H9 (cell line): Measurements from ENCODE around the gene NCOA1. TPM values are rescaled to one million over a fixed set of nuclear protein-coding genes. Genes with fewer than 3 reads are reported as not detected.

ENCODE experiments used
- DNase-seq: peaks from one replicate; pipeline ENCODE4 v3.0.0-alpha.2; 2017
- H2AFZ ChIP-seq: one replicate; pipeline ENCODE4 v1.6.1; 2013; ENCODE audit warnings: mild to moderate bottlenecking, low read length, control low read depth, moderate library complexity
- H2AK5ac ChIP-seq: 2 replicates; pipeline ENCODE4 v1.6.1; 2013; ENCODE audit warnings: low read length, control low read depth, mixed read lengths; ENCODE audit not compliant: insufficient read length
- H2BK120ac ChIP-seq: one replicate; pipeline ENCODE4 v1.6.1; 2013; ENCODE audit warnings: low read depth, mild to moderate bottlenecking, low read length, control low read depth, inconsistent platforms; ENCODE audit not compliant: poor library complexity, severe bottlenecking
- H2BK12ac ChIP-seq: 2 replicates; pipeline ENCODE4 v1.6.1; 2013; ENCODE audit warnings: low read length, control low read depth, mixed read lengths, low read depth; ENCODE audit not compliant: insufficient read length
- H2BK15ac ChIP-seq: 2 replicates; pipeline ENCODE4 v1.6.1; 2013; ENCODE audit warnings: low read depth, low read length, control low read depth
- H2BK20ac ChIP-seq: one replicate; pipeline ENCODE4 v1.6.1; 2013; ENCODE audit warnings: low read depth, mild to moderate bottlenecking, low read length, control low read depth, inconsistent platforms; ENCODE audit not compliant: poor library complexity, severe bottlenecking
- H2BK5ac ChIP-seq: 2 replicates; pipeline ENCODE4 v1.6.1; 2013; ENCODE audit warnings: low read length, control low read depth, mixed read lengths; ENCODE audit not compliant: insufficient read length
- H3K14ac ChIP-seq: 2 replicates; pipeline ENCODE4 v1.6.1; 2013; ENCODE audit warnings: low read length, control low read depth; ENCODE audit not compliant: insufficient read depth
- H3K18ac ChIP-seq: 2 replicates; pipeline ENCODE4 v1.6.1; 2013; ENCODE audit warnings: low read depth, mild to moderate bottlenecking, mixed read lengths, low read length, control low read depth; ENCODE audit not compliant: insufficient read length
- H3K23ac ChIP-seq: 2 replicates; pipeline ENCODE4 v1.6.1; 2013; ENCODE audit warnings: low read length, control low read depth, mixed read lengths, low read depth; ENCODE audit not compliant: insufficient read length
- H3K23me2 ChIP-seq: 2 replicates; pipeline ENCODE4 v1.6.1; 2013; ENCODE audit warnings: low read depth, mild to moderate bottlenecking, mixed read lengths, low read length, control low read depth; ENCODE audit not compliant: insufficient read length, poor library complexity, severe bottlenecking
- H3K27ac ChIP-seq: 2 replicates; pipeline ENCODE4 v1.5.1; 2013; ENCODE audit warnings: low read length, control low read depth, mixed read lengths, low read depth; ENCODE audit not compliant: insufficient read length
- H3K27me3 ChIP-seq: 2 replicates; pipeline ENCODE4 v1.6.1; 2013; ENCODE audit warnings: low read length, control low read depth, inconsistent platforms; ENCODE audit not compliant: insufficient read depth
- H3K4ac ChIP-seq: 2 replicates; pipeline ENCODE4 v1.6.1; 2013; ENCODE audit warnings: low read depth, mild to moderate bottlenecking, control low read depth, inconsistent platforms, low read length, moderate library complexity
- H3K4me1 ChIP-seq: 2 replicates; pipeline ENCODE4 v1.6.1; 2013; ENCODE audit warnings: low read length, control low read depth, inconsistent platforms; ENCODE audit not compliant: insufficient read depth
- H3K4me2 ChIP-seq: 2 replicates; pipeline ENCODE4 v1.6.1; 2013; ENCODE audit warnings: low read length, control low read depth, mixed read lengths; ENCODE audit not compliant: insufficient read length, insufficient read depth
- H3K56ac ChIP-seq: 2 replicates; pipeline ENCODE4 v1.6.1; 2013; ENCODE audit warnings: low read depth, mild to moderate bottlenecking, mixed read lengths, low read length, control low read depth; ENCODE audit not compliant: insufficient read length
- H3K79me1 ChIP-seq: 2 replicates; pipeline ENCODE4 v1.6.1; 2013; ENCODE audit warnings: low read depth, mild to moderate bottlenecking, moderate library complexity, low read length, control low read depth, inconsistent platforms; ENCODE audit not compliant: insufficient read depth, poor library complexity, severe bottlenecking
- H3K79me2 ChIP-seq: 2 replicates; pipeline ENCODE4 v1.6.1; 2013; ENCODE audit warnings: low read length, control low read depth, inconsistent platforms; ENCODE audit not compliant: insufficient read depth
- H3K9ac ChIP-seq: 2 replicates; pipeline ENCODE4 v1.6.1; 2013; ENCODE audit warnings: low read length, control low read depth, mixed read lengths; ENCODE audit not compliant: insufficient read length; ENCODE audit errors: extremely low read depth
- H3K9me3 ChIP-seq: one replicate; pipeline ENCODE4 v1.6.1; 2013; ENCODE audit warnings: low read depth, low read length, inconsistent platforms; ENCODE audit not compliant: control insufficient read depth
- H3T11ph ChIP-seq: one replicate; pipeline ENCODE4 v1.6.1; 2013; ENCODE audit warnings: mild to moderate bottlenecking, low read length, control low read depth, inconsistent platforms
- H4K20me1 ChIP-seq: one replicate; pipeline ENCODE4 v1.6.1; 2013; ENCODE audit not compliant: control insufficient read depth, insufficient read length, insufficient read depth
- H4K5ac ChIP-seq: 2 replicates; pipeline ENCODE4 v1.6.1; 2013; ENCODE audit warnings: low read depth, mild to moderate bottlenecking, mixed read lengths, low read length, control low read depth; ENCODE audit not compliant: insufficient read length
- H4K8ac ChIP-seq: replicated peaks from 2 replicates; pipeline ENCODE4 v1.6.1; 2013; ENCODE audit warnings: low read length, control low read depth, mixed read lengths, low read depth; ENCODE audit not compliant: insufficient read length
- H4K91ac ChIP-seq: 2 replicates; pipeline ENCODE4 v1.6.1; 2013; ENCODE audit warnings: low read depth, mild to moderate bottlenecking, moderate library complexity, mixed read lengths, low read length, control low read depth; ENCODE audit not compliant: insufficient read length
- H3K27ac Mint-ChIP-seq, 3 experiments: 2 replicates in 2 of 3; 3 replicates in 1 of 3; pipeline ENCODE4 v1.8.0; 2020 to 2021; ENCODE audit warnings: mixed read lengths in 3 of 3, mild to moderate bottlenecking in 1 of 3, moderate library complexity in 1 of 3
- H3K27me3 Mint-ChIP-seq: 2 replicates; pipeline ENCODE4 v1.8.0; 2021; ENCODE audit warnings: low read depth, mild to moderate bottlenecking, moderate library complexity, mixed read lengths
- H3K36me3 Mint-ChIP-seq, 3 experiments: 2 replicates in 2 of 3; 3 replicates in 1 of 3; pipeline ENCODE4 v1.8.0; 2020 to 2021; ENCODE audit warnings: low read depth in 3 of 3, mixed read lengths in 3 of 3; ENCODE audit not compliant: insufficient read depth in 1 of 3
- H3K4me1 Mint-ChIP-seq, 2 experiments: 2 replicates each; pipeline ENCODE4 v1.8.0; 2020; ENCODE audit warnings: mixed read lengths in 2 of 2
- H3K4me3 Mint-ChIP-seq, 2 experiments: 2 replicates in 1 of 2; 3 replicates in 1 of 2; pipeline ENCODE4 v1.8.0; 2020 to 2021; ENCODE audit warnings: mild to moderate bottlenecking in 2 of 2, mixed read lengths in 2 of 2, moderate library complexity in 1 of 2
- H3K9me3 Mint-ChIP-seq, 2 experiments: 2 replicates in 1 of 2; 3 replicates in 1 of 2; pipeline ENCODE4 v1.8.0; 2020; ENCODE audit warnings: mild to moderate bottlenecking in 2 of 2, mixed read lengths in 2 of 2, moderate library complexity in 1 of 2
- WGBS: extraction: QIAGEN DNeasy Blood & Tissue Kit; methylation state at CpG from one replicate; pipeline ENCODE4 v1.1.7; 2013; ENCODE audit warnings: missing lambda C conversion rate, low lambda C conversion rate, mixed read lengths; ENCODE audit not compliant: insufficient read length; ENCODE audit errors: extremely low coverage; 5-methylcytosine and 5-hydroxymethylcytosine counted together
- total RNA-seq: library from RNA; stranded (reverse); gene quantifications from 2 replicates; pipeline ENCODE4 v1.2.1, GENCODE V29; 2021
- TF ChIP-seq, protein P1 (sequence below): fragments of 200-600 bp; sonication (generic); conservative IDR thresholded peaks from 3 replicates; pipeline ENCODE4 v1.8.0; 2021; ENCODE audit warnings: antibody characterized with exemption, mild to moderate bottlenecking

NCOA1 gene
- total RNA-seq, 1 experiment from 2014 or later = 14.8 TPM

DNA sequence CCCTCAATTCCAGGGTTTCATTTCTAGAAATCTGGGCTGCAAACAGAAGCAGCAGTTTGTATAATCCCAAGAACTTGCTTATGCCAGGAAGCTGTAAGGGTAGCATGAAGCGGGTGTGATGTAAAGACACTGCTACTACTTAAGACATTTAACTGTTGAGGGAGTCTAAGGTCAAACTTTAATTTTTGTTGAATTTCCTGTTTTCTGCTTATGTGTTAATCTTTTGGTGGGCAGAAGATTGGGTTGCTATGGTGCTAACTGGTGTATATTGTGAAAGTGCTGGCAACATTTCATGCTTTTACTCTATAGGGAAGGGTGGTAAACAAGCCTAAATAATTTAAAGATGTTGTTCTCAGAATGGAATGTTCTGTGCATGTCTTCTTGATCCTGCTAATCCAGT lies 2.7 kb downstream of the NCOA1 start:
- WGBS = no CpG with 5 or more reads among the region's 1 CpG
- H4K8ac ChIP-seq = no peak overlapping the region
- H3K36me3 Mint-ChIP-seq = no peaks in the 10 kb centered on the region
- H3K4ac ChIP-seq = no peak overlapping the region
- H3K4me1 ChIP-seq = peaks cover 5% of the 10 kb centered on the region
- no peak overlapping the region for H2BK15ac ChIP-seq
- H3K18ac ChIP-seq = no peak overlapping the region
- no peak overlapping the region for H4K91ac ChIP-seq
- H3K9me3 Mint-ChIP-seq = no peaks in the 10 kb centered on the region; a peak in 1 of 5 replicates
- no peak overlapping the region for H3K27ac ChIP-seq
- no peak overlapping the region for H3T11ph ChIP-seq
- H3K14ac ChIP-seq = no peak overlapping the region
- no peak overlapping the region for H3K4me3 Mint-ChIP-seq
- no peaks in the 10 kb centered on the region for H3K79me2 ChIP-seq
- no peaks in the 10 kb centered on the region for H3K9me3 ChIP-seq
- H2AK5ac ChIP-seq = no peak overlapping the region
- H3K27me3 ChIP-seq = peaks cover 4% of the 10 kb centered on the region; the same call in 1 of the 2 replicates
- DNase-seq = no peak
- no peaks in the 10 kb centered on the region for H3K79me1 ChIP-seq
- H2AFZ ChIP-seq = no peak overlapping the region
- H3K23ac ChIP-seq = no peak overlapping the region
- H3K4me2 ChIP-seq = no peak overlapping the region
- H3K4me1 Mint-ChIP-seq = peaks cover 28 to 37% of the 10 kb centered on the region in 2 experiments
- H3K9ac ChIP-seq = no peak overlapping the region
- H3K27ac Mint-ChIP-seq = no peak overlapping the region
- H2BK12ac ChIP-seq = no peak overlapping the region
- no peak overlapping the region for H2BK120ac ChIP-seq
- H3K27me3 Mint-ChIP-seq = peaks cover 19% of the 10 kb centered on the region
- H2BK20ac ChIP-seq = no peak overlapping the region
- TF ChIP-seq, protein P1, sequence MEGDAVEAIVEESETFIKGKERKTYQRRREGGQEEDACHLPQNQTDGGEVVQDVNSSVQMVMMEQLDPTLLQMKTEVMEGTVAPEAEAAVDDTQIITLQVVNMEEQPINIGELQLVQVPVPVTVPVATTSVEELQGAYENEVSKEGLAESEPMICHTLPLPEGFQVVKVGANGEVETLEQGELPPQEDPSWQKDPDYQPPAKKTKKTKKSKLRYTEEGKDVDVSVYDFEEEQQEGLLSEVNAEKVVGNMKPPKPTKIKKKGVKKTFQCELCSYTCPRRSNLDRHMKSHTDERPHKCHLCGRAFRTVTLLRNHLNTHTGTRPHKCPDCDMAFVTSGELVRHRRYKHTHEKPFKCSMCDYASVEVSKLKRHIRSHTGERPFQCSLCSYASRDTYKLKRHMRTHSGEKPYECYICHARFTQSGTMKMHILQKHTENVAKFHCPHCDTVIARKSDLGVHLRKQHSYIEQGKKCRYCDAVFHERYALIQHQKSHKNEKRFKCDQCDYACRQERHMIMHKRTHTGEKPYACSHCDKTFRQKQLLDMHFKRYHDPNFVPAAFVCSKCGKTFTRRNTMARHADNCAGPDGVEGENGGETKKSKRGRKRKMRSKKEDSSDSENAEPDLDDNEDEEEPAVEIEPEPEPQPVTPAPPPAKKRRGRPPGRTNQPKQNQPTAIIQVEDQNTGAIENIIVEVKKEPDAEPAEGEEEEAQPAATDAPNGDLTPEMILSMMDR = no peak
- peaks cover 13% of the 10 kb centered on the region for H3K23me2 ChIP-seq
- no peak overlapping the region for H4K5ac ChIP-seq
- H2BK5ac ChIP-seq = no peak overlapping the region
- no peaks in the 10 kb centered on the region for H4K20me1 ChIP-seq
- no peak overlapping the region for H3K56ac ChIP-seq
